Forelimb muscle (tissue), 1 donor: Measurements from ENCODE around the gene RIPOR2. TPM values are rescaled to one million over a fixed set of nuclear protein-coding genes. Genes with fewer than 3 reads are reported as not detected.
"Not testable (repeated sequence)": the region's sequence is repeated elsewhere in the genome, so short reads cannot be mapped to it uniquely, and the experiment has no call there.

Source experiments
- DNase-seq: peaks from one replicate; pipeline ENCODE4 v3.0.0-alpha.2; 2013; ENCODE audit warnings: low read depth
- polyA plus RNA-seq: library from polyadenylated mRNA; unstranded; fragments of 120-200 nt; gene quantifications from one replicate; pipeline ENCODE4 v1.2.1, GENCODE V29; 2013; ENCODE audit not compliant: insufficient read length

RIPOR2 gene
- polyA plus RNA-seq, 1 donor: 29.3 TPM

DNA sequence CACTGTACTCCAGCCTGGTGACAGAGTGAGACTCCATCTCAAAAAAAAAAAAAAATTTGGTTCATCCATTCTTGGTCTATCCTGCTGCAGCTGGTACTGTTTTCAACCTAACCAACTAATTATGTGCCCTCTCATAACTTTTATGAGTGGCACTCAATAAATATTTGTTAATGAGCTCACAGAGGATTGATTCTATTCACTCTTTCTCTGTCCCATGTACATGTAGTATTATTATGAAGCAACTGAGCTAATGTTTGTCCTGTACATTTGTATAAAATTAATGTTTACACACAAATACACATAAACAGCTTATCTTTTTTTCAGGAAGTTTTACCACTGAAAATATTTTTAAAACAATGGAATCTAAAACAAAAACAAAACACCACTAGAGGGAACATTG is 10.1 kb downstream of the RIPOR2 start:
- no peak for DNase-seq

DNA sequence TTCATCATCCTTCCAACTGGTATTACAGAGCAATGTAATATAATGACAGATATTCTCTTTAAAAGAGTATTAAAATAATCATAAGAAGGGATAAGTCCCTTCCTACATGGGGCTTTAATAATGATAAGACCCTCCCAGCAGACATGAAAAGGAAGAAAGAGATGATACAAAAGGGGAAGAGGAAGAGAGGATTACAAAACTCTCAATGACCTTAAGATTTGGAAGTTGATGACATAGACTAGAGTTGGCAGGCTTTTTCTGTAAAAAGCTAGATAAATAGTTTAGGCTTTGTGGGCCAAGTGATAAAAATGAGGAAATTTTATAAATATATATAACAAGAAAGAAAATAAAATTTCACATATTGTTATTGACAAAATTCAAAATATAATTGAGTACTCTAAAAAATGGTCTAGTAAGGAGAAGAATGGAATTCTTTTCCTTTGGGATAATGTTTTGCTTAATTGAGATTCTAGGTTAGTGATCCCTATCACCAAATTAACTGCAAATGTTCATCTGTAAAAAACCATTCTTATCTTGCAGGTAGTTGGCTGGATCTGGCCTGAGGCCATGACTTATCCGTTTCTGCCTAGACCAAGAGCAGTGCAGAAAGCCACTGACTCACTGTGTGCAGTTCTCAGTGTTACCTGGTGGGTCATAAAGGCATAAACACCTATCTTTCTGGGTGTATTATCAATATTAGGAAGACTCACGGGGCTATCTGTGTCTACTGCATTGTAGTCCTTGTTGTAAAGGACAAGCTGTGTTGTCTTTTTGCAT is 11.0 kb downstream of the RIPOR2 start:
- DNase-seq: no peak

DNA sequence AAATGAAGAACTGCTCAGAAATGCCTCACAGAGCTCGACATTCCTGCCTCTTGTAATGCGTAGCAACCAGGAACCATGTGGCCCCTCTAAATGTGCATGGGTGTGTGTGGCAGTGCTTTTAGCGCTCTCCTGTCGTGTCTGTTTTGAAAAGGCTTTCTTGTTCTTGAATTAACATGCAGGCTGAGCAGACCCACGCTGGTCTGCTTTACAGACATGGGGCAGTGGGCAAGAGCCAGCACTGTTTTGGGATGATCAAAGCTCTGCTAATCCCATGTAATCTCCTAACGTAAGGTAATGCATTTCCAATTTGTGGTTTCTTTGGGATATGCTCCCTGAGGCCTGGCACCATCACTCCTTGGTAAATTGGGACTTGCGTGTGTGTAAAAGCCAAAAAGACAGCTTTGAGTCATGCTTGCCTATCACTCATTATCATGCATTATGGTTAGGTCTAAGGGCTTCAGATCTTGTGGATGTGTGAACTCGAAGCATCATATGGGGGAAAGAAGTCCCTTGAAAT is 11.8 kb downstream of the RIPOR2 start:
- DNase-seq: no peak

DNA sequence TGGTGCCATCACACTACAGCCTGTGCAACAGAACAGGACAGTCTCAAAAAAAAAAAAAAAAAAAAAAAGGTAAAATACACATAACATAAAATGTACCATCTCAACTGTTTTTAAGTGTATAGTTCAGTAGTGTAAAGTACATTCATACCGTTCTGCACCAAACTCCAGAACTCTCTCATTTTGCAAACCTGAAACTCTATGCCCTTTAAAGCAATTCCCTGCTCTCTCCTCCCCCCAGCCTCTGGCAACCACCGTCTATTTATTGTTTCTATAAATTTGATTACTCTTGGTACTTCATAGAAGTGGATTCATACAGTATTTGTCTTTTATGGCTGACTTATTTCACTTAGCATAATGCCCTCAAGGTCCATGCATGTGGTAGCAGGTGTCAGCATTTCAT is 12.9 kb downstream of the RIPOR2 start:
- DNase-seq: no peak

DNA sequence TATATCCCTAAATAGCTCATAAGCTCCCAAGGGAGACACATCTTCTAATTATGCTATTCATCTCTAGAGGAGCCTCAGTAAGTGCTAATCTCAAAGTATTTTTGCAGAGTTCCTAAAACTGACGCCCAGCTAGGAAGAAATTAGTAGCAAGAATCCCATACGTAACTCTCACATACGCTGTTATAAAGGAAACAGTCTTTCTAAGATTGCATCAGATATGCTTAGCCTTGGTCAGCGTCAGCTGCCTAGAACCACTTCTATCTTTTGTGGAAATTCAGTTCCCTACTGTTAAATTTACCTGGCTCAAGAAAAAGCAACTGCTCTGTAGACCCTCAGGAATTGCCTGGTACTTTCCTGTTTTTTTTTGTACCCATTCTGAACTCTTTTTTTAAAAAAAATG is 13.6 kb downstream of the RIPOR2 start:
- no peak for DNase-seq

DNA sequence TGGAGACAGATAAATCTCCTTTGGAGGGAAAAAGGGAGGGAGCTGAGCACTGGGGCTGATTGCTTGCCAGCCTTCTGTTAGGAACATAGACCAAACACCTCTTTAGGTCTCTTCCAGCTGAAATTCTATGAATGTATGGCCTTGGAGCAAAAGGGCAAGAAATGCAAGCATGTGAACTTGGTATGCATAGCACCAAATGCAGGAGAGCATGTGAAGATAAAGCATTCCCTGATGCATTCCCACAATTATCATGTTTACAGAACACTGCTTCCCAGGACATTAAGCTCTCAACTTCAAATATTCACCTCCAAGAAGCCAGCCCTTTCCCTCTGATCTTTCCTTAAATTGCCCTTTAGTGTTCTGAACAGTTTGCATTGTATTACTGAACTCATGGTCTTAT is 15.6 kb downstream of the RIPOR2 start:
- DNase-seq: no peak

DNA sequence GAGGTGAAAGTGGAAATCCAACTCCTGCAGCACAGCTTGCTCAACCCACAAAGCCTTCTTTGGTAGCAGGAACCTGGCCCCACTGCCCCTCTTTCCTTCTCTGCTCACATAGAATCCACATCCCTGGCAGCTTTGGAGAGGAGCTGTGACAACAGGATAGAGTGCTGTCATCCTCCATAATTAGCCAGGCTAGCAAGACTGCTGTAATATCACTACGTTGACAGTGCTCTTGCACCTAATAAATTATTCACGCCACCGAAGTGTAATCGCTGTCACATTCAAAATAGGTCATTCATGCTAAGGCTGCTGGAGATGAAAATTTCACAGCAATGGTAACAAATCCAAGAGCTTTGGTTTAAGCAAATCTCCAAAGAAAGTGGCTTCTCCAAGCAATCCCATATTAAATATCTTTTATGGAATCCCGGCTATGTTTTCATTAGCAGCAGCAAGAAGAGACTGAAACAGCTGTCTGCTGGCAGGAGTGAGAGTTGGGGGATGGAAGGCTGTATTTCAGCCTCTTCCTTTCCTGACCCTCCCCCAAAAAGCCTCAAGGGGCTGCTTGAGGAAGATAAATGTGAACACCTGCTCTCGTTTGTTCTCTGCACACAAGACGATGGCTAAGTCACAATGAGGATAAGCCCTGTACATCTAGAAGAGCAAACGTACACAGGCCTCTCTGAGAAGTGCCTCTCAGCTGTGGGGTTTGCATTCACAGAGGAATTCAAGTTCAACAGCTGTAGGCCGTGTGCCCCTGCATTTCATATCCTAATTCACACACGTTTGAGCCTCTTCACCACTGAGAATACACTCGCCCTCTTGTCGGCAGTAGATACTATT is 16.5 kb downstream of the RIPOR2 start:
- no peak for DNase-seq

DNA sequence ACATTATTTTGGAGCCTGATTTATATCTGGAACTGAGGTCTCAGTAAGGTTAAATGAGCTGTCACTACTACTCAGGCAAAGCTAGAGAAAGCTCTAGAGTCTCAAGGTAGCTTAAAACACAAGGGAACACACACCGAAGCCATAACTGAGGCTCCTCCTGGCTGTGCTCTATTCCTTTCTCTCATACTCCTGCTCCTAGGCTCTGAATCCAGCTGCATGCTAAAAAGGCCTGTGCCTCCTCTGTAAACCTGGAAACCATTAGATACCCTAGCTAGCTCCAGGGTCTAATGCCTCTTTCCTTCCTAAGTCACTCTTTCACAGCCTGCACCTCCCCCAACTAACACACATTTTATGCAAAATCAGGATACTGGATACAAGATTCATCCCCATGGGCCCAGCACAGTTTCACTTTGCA is 17.1 kb downstream of the RIPOR2 start:
- DNase-seq: no peak

DNA sequence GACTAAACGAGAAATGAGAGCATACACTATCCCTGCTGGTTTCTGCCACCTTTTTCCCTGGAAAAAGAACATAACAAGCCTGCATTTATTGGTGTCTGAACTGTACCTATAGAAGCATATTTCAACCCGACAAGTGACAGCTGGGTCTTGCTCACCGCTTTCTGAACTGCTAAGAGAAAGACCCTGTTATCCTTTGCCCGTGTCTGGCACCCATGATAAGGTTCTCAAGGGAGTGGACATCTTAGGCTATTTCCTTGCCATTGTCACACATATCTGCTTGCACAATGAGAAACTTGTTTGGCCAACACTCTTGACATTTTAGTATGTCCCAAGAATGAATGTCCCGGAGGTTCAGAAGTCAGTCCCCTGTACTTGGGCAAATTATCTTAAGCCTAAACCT is 19.3 kb downstream of the RIPOR2 start:
- no peak for DNase-seq

DNA sequence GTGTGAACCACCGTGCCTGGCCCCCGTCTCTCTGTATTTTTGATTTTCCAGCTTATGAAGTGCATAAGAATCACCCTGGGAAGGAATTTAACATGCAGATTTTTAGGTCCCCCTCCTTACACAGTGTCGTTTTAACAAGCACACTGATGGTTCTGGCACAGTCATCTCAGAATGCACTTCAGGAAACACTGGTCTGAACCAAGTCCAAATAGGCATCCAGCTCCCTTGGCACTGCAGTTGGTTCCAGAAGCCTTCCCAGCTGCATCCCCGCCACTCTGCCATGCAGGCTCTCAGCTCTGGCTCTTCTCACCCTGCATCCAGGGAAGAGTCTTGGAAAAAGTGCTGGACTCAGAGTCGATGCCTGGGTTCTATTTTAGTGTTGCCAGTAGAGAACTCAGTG is 20.1 kb downstream of the RIPOR2 start:
- DNase-seq: no peak

DNA sequence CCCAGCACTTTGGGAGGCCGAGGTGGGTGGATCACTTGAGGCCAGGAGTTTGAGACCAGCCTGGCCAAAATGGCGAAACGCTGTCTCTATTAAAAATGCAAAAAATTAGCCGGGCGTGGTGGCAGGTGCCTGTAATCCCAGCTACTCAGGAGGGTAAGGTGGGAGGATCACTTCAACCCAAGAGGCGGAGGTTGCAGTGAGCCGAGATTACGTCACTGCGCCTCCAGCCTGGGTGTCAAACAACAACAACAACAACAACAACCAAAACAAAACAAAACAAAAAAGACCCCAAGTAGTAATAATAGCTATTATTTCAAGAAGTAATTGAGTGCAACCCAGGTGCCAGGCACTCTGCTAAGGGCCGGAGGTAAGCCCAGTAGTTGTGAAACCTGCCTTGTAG is 21.7 kb downstream of the RIPOR2 start:
- DNase-seq: not testable (repeated sequence)

DNA sequence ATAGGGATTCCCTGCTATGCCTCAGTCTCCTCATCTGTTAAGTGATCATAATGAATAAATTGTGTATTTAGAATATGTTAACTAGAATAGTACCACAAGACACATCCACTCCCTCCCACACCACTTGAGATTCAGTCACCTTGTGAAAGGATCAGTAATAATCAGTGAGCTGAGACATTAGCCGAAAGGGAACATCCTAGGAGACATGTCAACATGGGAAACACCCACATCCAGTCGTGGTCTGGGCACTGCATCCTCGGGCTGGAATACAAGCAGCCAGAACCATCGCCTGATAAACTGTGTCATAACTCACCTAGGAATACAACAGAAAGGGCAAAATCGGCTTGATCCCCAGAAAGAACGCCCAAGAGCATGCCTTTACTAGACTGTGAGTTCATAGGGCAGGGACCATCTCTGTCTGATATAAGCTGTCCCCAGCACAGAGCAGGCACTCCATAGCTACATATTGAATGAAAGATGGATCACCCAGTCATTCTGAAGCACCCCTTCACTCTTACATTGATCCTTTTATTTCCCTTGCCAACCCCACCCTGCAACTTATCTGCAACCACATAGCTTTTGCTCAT is 23.9 kb downstream of the RIPOR2 start:
- no peak for DNase-seq

DNA sequence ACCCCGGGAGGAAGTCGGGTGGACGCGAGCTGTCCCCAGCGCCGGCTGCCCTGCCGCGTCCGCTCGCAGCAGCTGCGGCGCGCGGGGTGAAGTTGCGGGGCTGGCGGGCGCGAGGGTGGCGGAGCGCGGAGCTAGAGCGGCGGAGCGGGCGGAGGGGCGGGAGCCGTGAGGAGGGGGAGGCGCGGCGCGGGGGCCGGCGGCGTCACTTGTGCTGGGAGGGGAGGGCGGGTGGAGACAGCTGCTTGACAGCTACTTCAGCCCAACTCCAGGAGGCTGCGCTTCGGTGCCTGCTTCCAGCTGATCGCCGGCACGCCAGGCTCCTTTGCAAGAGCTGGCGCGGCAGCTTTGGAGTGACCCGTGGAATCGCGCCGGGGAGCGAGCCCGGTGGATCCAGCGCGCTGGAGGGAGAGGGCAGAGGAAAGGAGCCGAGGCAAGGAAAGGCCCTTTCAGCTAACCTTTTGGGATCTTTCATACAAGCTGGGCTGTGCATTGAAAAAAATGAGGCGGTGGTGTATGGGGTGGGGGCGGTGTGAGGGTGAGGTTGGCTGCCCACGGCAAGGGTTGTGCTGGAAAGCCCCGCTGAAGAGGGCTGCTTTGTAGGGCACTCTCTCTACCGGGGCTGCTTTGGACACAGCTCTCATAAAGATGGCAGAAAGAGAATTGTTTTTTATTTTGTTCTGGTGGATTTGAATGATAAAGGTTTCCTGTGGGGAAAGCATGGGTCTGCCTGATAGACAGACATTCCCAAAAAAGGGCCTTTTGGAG is 24.6 kb downstream of the RIPOR2 start:
- DNase-seq: no peak

DNA sequence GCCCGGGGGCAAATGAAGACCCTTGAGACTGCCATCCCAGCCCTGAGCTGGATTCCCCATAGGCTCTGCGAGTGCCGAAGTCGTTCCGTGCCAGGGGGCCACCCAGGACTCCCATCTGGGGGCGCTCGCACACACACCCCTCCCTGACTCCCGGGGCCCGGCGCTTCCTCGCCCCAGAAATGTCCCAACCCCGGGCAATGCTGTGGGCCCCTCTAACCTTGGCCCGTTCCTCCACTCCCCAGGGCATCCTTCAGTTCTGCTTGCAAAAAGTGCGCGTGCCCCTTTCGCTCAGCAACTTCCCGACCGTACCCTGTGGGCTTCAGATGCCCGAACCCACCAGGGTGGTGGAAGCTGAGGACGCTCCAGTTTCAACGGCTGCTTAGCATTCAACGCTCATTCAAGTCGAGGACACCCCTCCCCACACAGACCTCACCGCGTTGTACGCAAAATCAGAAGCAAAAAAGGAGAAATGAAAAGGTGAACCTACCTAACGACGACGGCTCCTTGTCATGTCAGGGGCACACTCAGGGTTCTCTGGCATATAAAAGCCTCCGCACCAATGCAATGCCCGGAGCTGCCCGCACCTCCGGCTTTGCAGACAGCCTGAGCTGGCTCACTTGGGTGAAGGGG is 25.3 kb downstream of the RIPOR2 start:
- DNase-seq: no peak

DNA sequence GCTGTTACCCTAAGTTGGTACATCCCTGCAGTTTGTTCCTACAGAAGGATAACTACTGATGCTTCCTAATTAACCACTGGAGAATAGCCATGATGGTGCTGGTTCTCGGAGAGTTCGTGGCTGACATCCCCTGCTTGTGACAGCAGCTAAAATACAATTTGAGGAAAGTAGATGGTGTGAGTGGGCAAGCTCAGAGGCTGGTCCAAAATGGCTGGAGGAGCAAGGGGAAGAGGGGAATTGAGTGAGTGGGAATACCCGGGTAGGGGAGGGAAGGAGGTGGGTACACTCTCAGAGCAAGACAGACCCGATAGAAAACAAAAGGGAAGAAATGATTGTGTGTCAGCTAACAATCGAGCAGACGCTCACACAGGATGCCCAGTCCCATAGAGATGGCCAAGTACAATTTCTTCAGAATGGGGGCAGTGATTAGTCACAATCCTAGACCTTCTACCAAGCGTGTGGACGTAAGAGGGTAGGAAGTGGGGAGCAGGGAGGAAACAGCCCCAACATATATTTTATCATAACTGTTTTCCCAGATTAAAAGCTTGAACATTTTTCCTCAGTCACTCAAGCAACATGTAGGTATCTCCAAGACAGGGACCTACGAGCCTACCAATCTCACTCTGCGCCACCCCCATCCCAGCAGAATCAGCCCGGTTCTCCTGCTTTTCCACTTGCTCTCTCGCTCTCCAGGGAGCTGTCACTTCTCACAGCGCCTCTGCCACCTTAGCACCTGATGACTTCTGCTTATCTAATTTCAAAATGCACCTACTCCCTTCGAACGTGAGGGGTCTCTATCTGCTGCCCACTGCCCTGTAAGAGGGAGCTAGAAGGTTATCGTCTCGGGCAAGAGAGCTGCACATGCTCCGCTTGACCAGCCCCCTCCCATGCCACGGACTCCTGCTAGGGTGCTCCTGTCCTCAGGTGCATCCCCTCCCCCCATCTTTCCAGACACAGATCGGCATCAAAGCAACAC is 26.2 kb downstream of the RIPOR2 start:
- no peak for DNase-seq

DNA sequence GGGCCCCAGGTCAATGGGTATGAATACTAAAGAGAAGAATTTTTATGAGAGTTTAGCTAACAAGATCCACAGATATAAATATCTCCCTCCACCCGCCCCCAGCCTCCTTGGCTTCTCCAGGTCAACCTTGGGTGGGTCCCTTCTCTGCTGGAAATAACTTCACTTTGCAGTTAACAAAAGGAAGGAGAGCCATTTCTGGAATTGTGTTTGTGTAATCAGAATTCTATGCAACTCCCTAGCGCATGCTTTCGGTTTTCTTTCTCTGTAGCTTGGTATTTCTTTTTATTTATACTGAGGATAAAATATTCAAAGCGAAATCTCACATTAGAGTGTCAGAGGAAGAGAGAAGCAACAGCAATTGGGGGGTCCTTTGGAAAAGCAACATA is 27.1 kb downstream of the RIPOR2 start:
- DNase-seq: no peak

DNA sequence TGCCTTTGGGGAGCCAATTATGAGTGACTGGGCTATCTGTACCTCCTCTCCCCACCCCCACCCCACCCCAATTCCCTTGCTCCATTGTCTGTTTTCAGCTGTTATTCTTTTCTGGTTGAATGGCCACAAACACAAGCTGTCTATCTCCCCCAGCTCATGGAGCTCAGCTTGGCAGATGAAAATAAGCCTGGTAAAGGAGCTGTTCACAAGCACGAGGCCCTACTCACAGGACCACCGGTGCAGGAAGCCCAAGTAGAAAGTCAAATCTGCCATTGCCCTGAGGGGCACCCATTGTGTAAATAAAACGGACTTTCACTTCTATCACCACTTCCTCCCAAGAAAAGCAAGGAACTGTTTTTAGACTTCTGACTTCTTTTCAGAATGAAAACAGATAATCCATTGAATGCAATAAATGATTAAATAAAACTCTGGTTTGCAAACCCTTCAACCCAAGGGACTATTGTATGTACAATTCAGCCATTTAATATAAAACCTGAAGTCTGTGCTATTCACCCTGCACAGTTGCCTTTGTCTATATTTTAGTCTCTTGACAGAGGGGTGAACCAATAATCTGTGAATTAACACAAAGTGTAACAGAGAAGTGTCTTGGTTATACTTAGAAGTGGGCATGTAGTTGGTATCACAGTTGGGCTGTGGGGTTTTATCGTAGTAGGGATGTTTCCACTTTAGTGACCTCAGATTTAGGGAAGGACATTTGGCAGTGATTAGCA is 27.7 kb downstream of the RIPOR2 start:
- no peak for DNase-seq

DNA sequence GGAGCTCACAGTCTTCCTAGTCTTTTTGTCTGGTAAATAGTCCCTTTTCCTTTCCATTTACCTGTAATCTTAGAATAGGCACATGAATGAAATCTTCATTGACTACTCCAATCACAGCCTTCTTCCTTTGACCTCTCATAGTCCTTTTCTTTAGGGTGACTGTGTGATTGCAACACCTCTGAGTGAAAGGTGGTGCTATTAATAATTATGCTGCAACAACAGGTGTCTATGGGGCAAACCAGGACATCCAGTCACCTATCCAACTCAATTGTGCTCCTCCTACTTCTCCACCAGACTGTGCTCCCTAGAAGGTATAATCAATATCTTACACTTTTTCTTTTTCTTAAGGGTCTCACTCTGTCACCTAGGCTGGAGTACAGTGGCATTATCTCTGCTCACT is 29.4 kb downstream of the RIPOR2 start:
- no peak for DNase-seq

DNA sequence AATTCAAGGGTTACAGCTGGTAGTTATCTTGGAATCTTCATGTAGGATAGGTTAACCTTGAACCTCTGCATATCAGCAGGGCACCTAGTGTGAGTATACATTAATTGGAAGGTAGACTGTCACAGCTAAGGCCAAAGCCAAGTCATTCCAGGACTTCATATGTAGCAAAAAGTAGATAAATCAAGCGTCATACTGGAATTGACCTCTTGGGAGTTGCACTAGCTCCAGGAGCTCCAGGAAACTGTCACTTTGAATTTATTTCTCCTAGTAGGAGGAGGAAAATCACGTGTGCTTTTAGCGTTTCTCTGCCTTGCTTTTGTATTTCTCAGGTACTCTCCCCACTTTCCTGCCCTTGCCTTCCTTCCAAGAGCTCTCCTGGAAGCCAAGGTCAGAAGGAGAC is 30.3 kb downstream of the RIPOR2 start:
- no peak for DNase-seq
